ENCODE results near the gene SNX32.
A peak's percentile ranks its signal among the peaks of the same experiment; 100 is the strongest.

The SNX32 gene

DNA sequence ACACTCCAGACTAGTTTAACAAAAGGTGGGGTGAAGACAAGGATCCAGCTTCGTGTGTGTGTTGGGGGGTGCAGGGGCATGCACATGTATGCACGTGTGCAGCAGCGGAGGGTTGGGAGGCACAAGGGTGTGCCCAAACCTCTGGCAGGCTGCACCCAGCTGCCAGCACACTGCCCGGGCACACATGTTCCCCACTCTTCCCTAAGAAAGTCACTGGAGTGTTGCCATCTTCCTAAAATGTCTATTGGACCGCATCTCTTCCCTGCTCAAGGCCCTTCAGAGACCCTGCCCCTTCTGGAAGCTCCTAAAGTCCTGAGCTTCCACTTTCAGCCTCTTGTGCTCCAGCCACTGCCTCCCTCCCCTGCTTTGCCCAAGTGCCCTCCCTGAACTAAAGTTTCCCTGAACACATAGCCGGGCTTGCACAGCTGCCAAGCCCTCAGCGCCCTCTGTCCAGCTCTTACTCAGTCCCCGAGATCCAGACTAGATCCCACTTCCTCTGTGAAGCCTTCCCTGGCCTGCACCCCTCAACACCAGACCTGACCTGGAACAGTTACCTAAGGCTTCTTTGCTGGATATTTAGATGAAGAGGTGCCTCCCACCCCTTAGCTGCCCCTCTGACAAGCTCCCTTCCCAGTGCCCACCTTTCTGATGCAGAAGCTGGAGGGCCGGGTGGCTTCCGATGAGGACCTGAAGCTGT is 18.2 kb downstream of the SNX32 start:
- H4K20me1 ChIP-seq (ENCODE audit: insufficient read depth, low read length) = peaks cover 28% of the 10 kb centered on the region
- DNase-seq = no peak
- H3K4me3 ChIP-seq (ENCODE audit: low read length) = no peak overlapping the region
- H3K36me3 ChIP-seq (replicated peaks; ENCODE audit: insufficient read depth, low read length) = peaks cover 24% of the 10 kb centered on the region
- peaks cover 21% of the 10 kb centered on the region for H3F3A ChIP-seq (ENCODE audit: insufficient read depth, low read length)
- peaks cover 32% of the 10 kb centered on the region for H3K79me2 ChIP-seq (ENCODE audit: low read length)
- no peak overlapping the region for H2AFZ ChIP-seq (ENCODE audit: low read length)
- H3K27me3 ChIP-seq (replicated peaks; ENCODE audit: insufficient read depth, low read length) = no peaks in the 10 kb centered on the region
- 0 out of 2 replicates have a peak, but pooled peaks cover 8% of the 10 kb centered on the region for H3K4me1 ChIP-seq (ENCODE audit: low read length)
- H3K27ac ChIP-seq (ENCODE audit: low read length) = no peak overlapping the region
- no peaks in the 10 kb centered on the region for H3K9me2 ChIP-seq (replicated peaks; ENCODE audit: insufficient read depth, low read length)
- no peak overlapping the region for H3K4me2 ChIP-seq (ENCODE audit: low read depth, low read length)
- no peak for TF ChIP-seq EZH2 (optimal IDR thresholded peaks at IDR 0.05; ENCODE audit: low read depth, low read length)
- TF ChIP-seq, protein P1, sequence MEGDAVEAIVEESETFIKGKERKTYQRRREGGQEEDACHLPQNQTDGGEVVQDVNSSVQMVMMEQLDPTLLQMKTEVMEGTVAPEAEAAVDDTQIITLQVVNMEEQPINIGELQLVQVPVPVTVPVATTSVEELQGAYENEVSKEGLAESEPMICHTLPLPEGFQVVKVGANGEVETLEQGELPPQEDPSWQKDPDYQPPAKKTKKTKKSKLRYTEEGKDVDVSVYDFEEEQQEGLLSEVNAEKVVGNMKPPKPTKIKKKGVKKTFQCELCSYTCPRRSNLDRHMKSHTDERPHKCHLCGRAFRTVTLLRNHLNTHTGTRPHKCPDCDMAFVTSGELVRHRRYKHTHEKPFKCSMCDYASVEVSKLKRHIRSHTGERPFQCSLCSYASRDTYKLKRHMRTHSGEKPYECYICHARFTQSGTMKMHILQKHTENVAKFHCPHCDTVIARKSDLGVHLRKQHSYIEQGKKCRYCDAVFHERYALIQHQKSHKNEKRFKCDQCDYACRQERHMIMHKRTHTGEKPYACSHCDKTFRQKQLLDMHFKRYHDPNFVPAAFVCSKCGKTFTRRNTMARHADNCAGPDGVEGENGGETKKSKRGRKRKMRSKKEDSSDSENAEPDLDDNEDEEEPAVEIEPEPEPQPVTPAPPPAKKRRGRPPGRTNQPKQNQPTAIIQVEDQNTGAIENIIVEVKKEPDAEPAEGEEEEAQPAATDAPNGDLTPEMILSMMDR (IDR thresholded peaks at IDR 0.05; ENCODE audit: low read length) = no peak
- no peak for TF ChIP-seq EZH2phosphoT487 (IDR thresholded peaks at IDR 0.05; ENCODE audit: low read length)
- no peaks in the 10 kb centered on the region for H3K9me3 ChIP-seq (replicated peaks; ENCODE audit: insufficient read depth, low read length)
- H3K9ac ChIP-seq (ENCODE audit: low read length) = no peak overlapping the region

DNA sequence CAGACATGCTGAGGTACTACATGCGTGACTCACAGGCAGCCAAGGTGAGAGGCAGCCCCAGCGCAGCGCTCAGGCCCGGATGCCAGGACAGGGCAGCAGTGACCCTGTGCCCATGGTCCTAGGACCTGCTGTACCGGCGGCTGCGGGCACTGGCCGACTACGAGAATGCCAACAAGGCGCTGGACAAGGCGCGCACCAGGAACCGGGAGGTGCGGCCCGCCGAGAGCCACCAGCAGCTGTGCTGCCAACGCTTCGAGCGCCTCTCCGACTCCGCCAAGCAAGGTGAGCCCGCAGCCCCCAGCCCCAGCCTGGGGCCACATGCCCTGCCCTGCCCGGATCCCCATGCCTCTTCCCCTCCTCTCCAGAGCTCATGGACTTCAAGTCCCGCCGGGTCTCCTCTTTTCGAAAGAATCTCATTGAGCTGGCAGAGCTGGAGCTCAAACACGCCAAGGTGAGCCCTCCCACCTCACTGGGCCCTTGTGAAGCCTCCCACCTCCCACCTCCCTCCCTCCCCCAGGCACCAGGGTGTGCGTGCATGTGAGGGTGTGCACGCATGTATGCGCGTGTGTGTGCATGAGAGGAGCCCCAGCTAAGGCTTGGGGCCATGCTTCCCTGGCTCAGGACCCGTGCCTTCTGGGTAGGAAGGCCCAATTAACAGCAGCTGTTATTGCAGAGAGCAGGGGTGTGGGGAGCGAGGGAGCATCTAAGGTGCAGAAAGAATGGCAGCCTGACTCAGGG is 18.9 kb downstream of the SNX32 start:
- no peaks in the 10 kb centered on the region for H3K9me3 ChIP-seq (replicated peaks; ENCODE audit: insufficient read depth, low read length)
- H3K9ac ChIP-seq (ENCODE audit: low read length) = no peak overlapping the region
- H3K4me2 ChIP-seq (ENCODE audit: low read depth, low read length) = no peak overlapping the region
- no peak for DNase-seq
- TF ChIP-seq EZH2 (optimal IDR thresholded peaks at IDR 0.05; ENCODE audit: low read depth, low read length) = no peak
- no peaks in the 10 kb centered on the region for H3K27me3 ChIP-seq (replicated peaks; ENCODE audit: insufficient read depth, low read length)
- H3K4me3 ChIP-seq (ENCODE audit: low read length) = no peak overlapping the region
- peaks cover 28% of the 10 kb centered on the region for H3F3A ChIP-seq (ENCODE audit: insufficient read depth, low read length)
- no peaks in the 10 kb centered on the region for H3K9me2 ChIP-seq (replicated peaks; ENCODE audit: insufficient read depth, low read length)
- peaks cover 24% of the 10 kb centered on the region for H3K36me3 ChIP-seq (replicated peaks; ENCODE audit: insufficient read depth, low read length)
- no peak overlapping the region for H3K27ac ChIP-seq (ENCODE audit: low read length)
- H3K79me2 ChIP-seq (ENCODE audit: low read length) = peaks cover 39% of the 10 kb centered on the region
- no peak overlapping the region for H2AFZ ChIP-seq (ENCODE audit: low read length)
- 0 out of 2 replicates have a peak, but pooled peaks cover 8% of the 10 kb centered on the region for H3K4me1 ChIP-seq (ENCODE audit: low read length)
- peaks cover 28% of the 10 kb centered on the region for H4K20me1 ChIP-seq (ENCODE audit: insufficient read depth, low read length)

DNA sequence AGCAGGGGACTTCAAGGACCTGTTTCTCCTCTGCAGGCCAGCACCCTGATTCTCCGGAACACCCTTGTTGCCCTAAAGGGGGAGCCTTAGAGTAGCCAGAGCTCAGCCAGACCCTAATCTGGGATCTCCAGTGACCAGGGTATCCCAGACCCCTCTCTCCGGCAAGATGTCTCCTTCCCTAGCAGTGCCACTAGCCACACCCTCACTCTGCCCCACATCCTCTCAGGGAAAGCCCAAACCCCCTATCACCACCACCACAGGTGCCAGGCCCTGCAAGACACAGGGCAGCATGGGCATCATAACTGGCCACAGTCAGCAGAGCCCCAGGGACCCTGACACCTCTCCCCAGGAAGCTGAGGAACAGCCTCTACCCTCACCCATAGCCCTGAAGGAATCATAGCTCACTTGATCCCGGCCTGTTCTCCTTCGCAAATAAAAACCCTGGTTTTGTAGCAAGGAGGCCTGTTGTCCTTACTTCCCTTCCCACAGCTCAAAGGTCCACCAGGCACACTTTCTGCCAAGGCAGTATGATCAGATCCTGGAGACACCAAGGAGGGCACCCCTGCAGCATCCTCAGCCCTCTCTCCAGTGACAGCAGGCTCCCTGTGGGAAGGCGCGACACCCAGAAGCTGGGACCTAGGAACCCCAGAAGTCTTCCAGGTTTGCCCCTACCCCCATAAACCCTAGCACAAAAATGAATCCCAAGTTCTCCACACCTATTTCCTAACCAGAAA is 19.6 kb downstream of the SNX32 start:
- Histone ChIP-seq H2AFZ (ENCODE audit: low read length) (no peak overlapping the region), H3K9ac (ENCODE audit: low read length) (no peak overlapping the region), H3K36me3 (replicated peaks; ENCODE audit: insufficient read depth, low read length) (peaks cover 24% of the 10 kb centered on the region), H3K9me2 (replicated peaks; ENCODE audit: insufficient read depth, low read length) (no peaks in the 10 kb centered on the region), H3F3A (ENCODE audit: insufficient read depth, low read length) (peaks cover 32% of the 10 kb centered on the region), H3K4me3 (ENCODE audit: low read length) (no peak overlapping the region), H3K27ac (ENCODE audit: low read length) (no peak overlapping the region), H3K9me3 (replicated peaks; ENCODE audit: insufficient read depth, low read length) (no peaks in the 10 kb centered on the region), H3K27me3 (replicated peaks; ENCODE audit: insufficient read depth, low read length) (no peaks in the 10 kb centered on the region), H3K4me1 (ENCODE audit: low read length) (0 out of 2 replicates have a peak, but pooled peaks cover 8% of the 10 kb centered on the region), H3K79me2 (ENCODE audit: low read length) (peaks cover 39% of the 10 kb centered on the region), H4K20me1 (ENCODE audit: insufficient read depth, low read length) (peaks cover 28% of the 10 kb centered on the region), H3K4me2 (ENCODE audit: low read depth, low read length) (no peak overlapping the region)
- DNase-seq = no peak
- TF ChIP-seq, protein P1 (IDR thresholded peaks at IDR 0.05; ENCODE audit: low read length) = peak; percentile 5; the same call in 1 of the 2 replicates
- TF ChIP-seq EZH2phosphoT487 (IDR thresholded peaks at IDR 0.05; ENCODE audit: low read length) (no peak), EZH2 (optimal IDR thresholded peaks at IDR 0.05; ENCODE audit: low read depth, low read length) (no peak)
